GM18526 (cell line): Measurements from ENCODE around the gene DDX56.

Experiments
- POLR2A ChIP-seq: IDR thresholded peaks from 3 replicates; pipeline ENCODE4 v1.6.1; 2011; ENCODE audit not compliant: insufficient read length; ENCODE audit errors: extremely low read depth

Gene DDX56

GRCh38 chr7:44573464-44574286, at the start of gene DDX56:
Gene DDX56 (minus strand): TSS chr7:44573908. CDS start chr7:44573895, 13 bp downstream.
- TF ChIP-seq POLR2A, result peak; percentile 98

GRCh38 chr7:44622342-44623151, 48.8 kb upstream of the DDX56 start:
- no peak for TF ChIP-seq POLR2A

GRCh38 chr7:44621750-44622103, 48.0 kb upstream of the DDX56 start:
- TF ChIP-seq POLR2A, result no peak

- TF ChIP-seq POLR2A, result no peak
Observed at GRCh38 chr7:44621034-44621749, 47.5 kb upstream of the DDX56 start.

GRCh38 chr7:44618753-44619152, 45.0 kb upstream of the DDX56 start:
- no peak for TF ChIP-seq POLR2A

- TF ChIP-seq POLR2A, result no peak
Observed at GRCh38 chr7:44618045-44618444, 44.3 kb upstream of the DDX56 start.

- no peak for TF ChIP-seq POLR2A
Observed at GRCh38 chr7:44617225-44617890, 43.6 kb upstream of the DDX56 start.

- TF ChIP-seq POLR2A, result no peak
Observed at GRCh38 chr7:44616545-44616944, 42.8 kb upstream of the DDX56 start.

- TF ChIP-seq POLR2A, result no peak
Observed at GRCh38 chr7:44615793-44616192, 42.1 kb upstream of the DDX56 start.

- TF ChIP-seq POLR2A, result no peak
Observed at GRCh38 chr7:44615149-44615611, 41.5 kb upstream of the DDX56 start.

- no peak for TF ChIP-seq POLR2A
Observed at GRCh38 chr7:44609829-44610228, 36.1 kb upstream of the DDX56 start.

- TF ChIP-seq POLR2A, result no peak
Observed at GRCh38 chr7:44608916-44609648, 35.4 kb upstream of the DDX56 start.

GRCh38 chr7:44607141-44608068, 33.7 kb upstream of the DDX56 start:
- no peak for TF ChIP-seq POLR2A

GRCh38 chr7:44606341-44607140, 32.8 kb upstream of the DDX56 start, which contains the start of gene OGDH:
Gene OGDH (plus strand): TSS chr7:44606627. CDS start chr7:44624344, 17,717 bp downstream.
- TF ChIP-seq POLR2A, result peak; percentile 97
